HG03108 (cell line): ENCODE measurements around the gene NELFE.
"Not testable (repeated sequence)": the region's sequence is repeated elsewhere in the genome, so short reads cannot be mapped to it uniquely, and the experiment has no call there.

Source experiments
- ATAC-seq: cut with Tn5 transposase; IDR thresholded peaks from one replicate; pipeline ENCODE4 v1.9.1; 2021; ENCODE audit warnings: moderate library complexity; ENCODE audit not compliant: unreplicated experiment

The NELFE gene

DNA sequence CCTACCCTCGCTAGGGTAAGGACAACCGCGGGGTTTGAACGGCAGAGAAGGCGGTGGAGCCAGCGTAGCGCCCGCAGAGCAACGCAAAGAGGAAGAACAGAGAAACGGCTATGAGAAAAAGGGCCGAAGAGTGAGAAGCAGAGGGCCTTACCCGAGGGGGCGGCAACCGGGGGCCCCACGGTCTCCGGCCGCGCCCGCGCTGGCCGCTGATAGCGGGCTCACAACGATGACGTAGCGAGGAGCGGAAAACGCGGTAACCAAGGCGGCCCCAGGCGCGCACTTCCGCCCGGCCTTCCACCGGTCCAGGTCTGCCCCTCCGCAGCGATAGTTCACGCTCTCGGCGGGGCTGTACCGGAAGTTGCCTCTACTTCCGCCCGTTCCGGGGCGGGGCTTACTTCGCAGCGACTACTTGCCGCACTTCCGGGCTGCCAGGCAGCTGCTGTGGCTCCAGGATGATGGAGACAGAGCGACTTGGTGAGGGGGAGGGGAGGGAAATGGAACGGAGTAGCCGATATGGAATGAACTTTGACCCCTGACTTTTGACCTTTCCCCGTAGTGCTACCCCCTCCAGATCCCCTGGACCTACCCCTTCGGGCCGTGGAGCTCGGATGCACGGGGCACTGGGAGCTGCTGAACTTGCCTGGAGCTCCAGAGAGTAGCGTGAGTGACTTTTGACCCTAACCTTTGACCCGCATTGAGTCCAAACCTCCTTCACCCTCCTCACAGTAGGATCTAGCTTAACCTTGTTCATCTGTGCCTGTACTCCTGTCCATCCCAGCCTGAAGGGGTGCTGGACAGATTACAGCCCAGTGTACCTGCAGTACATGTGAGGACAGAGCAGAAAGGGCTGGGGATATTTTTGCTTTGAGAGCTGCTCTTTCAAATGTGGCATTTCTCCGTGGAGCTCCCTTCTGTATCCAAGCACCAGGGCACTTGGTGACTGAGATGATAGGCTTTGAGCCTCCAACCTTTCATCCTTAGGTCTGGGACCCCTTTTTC is at the start of gene NELFE, which contains the start of gene SKIC2:
TSS of gene NELFE (minus strand) at position 231 of the 999 bp plus-strand sequence. CDS start 525 bp downstream, outside the sequence.
TSS of gene SKIC2 (plus strand) at position 435 of the 999 bp plus-strand sequence. CDS start at position 453, 18 bp downstream.
- ATAC-seq = peak; percentile 96

DNA sequence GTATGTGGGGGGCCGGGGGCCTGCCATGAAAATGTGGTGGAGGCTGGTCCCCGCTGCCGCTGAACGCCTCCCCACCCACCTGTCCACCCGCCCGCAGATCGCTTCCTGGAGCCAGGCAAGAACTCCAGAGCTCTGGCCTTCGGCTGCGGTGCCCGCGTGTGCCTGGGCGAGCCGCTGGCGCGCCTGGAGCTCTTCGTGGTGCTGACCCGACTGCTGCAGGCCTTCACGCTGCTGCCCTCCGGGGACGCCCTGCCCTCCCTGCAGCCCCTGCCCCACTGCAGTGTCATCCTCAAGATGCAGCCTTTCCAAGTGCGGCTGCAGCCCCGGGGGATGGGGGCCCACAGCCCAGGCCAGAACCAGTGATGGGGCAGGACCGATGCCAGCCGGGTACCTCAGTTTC is 49.3 kb upstream of the NELFE start:
- ATAC-seq = not testable (repeated sequence)

- ATAC-seq = not testable (repeated sequence)
Measured at GRCh38 chr6:32007086-32007485, 48.3 kb upstream of the NELFE start.

DNA sequence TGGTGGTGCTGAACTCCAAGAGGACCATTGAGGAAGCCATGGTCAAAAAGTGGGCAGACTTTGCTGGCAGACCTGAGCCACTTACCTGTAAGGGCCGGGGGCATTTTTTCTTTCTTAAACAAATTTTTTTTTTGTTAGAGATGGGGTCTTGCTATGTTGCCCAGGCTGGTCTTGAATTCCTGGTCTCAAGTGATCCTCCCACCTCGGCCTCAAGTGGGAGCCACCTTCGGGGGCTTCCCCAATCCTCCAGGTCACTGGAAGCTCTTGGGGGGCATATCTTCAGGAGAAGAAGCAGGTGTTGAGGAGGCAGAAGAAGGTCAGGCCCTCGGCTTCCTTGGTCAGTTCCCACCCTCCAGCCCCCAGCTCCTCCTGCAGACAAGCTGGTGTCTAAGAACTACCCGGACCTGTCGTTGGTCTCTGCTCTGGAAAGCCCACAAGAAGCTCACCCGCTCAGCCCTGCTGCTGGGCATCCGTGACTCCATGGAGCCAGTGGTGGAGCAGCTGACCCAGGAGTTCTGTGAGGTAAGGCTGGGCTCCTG is 47.3 kb upstream of the NELFE start:
- not testable (repeated sequence) for ATAC-seq

- ATAC-seq = not testable (repeated sequence)
Measured at GRCh38 chr6:32005538-32005880, 46.7 kb upstream of the NELFE start.

DNA sequence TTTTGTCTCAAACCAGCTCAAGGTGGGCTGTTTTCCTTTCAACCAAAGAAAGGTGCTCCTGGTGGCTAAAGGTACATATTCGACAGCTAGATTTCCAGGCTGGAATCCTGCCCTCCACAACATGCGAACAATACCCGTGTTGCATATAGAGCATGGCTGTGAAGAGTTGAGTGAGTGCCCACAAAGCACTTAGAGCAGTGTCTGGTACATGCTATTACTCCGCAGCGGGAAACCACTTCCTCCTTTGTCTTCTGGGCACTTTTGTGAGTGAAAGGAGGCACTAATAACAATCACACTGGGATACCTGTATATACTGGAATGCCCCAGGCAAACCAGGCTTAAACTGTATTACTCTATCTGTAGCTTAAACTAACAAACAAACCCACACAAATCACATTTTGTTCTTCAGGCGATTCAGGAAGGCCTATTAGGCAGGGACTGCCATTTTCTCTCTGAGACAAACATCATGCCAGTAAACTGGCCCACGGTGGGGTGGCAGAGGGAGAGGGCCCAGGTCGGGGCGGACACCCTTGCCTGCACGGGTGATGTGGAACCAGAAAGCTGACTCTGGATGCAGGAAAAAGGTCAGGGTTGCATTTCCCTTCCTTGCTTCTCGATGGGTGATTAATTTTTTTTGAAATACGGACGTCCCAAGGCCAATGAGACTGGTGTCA is 46.2 kb upstream of the NELFE start:
- not testable (repeated sequence) for ATAC-seq

- ATAC-seq = not testable (repeated sequence)
Measured at GRCh38 chr6:32004393-32004792, 45.6 kb upstream of the NELFE start.

GRCh38 chr6:32003301-32003700 is 44.5 kb upstream of the NELFE start:
- ATAC-seq = not testable (repeated sequence)

GRCh38 chr6:32002546-32003268 is 43.9 kb upstream of the NELFE start:
- ATAC-seq = not testable (repeated sequence)

DNA sequence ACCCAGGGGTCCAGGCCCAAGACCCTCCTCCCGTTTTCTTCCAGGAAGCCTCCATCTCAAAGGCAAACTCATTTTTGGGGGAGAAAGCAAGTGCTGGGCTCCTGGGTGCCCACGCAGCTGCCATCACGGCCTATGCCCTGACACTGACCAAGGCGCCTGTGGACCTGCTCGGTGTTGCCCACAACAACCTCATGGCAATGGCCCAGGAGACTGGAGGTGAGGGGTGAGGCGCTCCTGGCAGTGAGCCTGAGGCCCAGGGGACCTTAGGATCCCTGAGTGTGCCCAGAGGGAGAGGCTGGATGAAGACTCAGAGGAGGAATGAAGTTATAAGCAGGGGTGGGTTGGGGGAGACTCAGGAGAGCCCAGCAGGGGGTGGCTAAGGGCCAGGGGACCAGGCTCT is 37.6 kb upstream of the NELFE start:
- ATAC-seq = not testable (repeated sequence)

DNA sequence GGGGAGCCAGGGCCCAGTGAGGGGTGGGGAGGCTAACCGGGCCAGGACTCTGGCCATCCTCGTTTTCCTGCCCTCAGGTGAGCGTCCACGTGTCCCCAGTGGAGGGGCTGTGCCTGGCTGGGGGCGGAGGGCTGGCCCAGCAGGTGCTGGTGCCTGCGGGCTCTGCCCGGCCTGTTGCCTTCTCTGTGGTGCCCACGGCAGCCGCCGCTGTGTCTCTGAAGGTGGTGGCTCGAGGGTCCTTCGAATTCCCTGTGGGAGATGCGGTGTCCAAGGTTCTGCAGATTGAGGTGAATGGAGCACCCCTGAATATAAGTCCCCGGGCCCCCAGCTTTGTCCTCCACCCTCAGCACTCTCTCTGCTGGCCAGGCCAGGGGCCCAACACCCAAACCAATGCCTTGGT is 35.6 kb upstream of the NELFE start:
- ATAC-seq = not testable (repeated sequence)

DNA sequence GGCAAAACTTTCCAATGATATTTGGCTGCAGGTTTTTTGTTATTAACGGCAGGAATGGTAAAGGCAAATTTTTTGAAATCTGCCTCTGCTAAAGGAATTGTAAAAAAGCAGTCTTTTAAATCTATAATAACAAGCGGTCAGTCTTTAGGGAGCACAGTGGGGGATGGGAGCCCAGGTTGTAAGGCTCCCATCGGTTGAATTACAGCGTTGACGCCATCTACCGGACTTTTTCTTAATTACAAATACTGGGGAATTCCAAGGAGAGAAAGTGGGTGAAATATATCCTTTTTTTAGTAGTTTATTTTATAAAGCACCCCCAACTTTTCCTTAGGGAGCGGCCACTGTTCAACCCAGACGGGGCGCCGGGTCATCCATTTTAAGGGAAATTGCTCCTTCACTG is 30.6 kb upstream of the NELFE start:
- not testable (repeated sequence) for ATAC-seq

- not testable (repeated sequence) for ATAC-seq
Measured at GRCh38 chr6:31981744-31982143, 23.0 kb upstream of the NELFE start, which contains the start of gene C4A. Gene C4A, plus strand, starts transcription at chr6:31982057. Its CDS starts 51 bp downstream, at chr6:31982108.

- not testable (repeated sequence) for ATAC-seq
Measured at GRCh38 chr6:31980998-31981397, 22.2 kb upstream of the NELFE start.

- ATAC-seq = not testable (repeated sequence)
Measured at GRCh38 chr6:31980195-31980876, 21.6 kb upstream of the NELFE start.

GRCh38 chr6:31979238-31979898 is 20.6 kb upstream of the NELFE start:
- no peak for ATAC-seq

DNA sequence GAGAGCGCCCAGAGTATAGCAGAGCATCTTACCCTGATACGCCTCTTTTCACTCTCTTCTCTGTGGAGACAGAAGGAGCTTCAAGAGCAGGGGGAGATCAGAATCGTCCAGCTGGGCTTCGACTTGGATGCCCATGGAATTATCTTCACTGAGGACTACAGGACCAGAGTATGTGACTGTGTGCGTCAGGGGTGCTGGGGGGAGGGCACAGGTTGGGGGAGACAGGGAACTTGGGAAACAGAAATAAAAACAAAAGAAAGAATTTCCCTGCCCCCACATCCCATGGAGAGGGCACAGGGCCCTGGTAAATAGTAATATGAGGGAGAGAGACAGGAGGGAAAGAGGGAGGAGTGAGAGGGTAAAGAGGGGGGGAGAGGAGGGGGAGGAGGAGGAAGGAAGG is 20.1 kb upstream of the NELFE start:
- no peak for ATAC-seq

- ATAC-seq = no peak
Measured at GRCh38 chr6:31977816-31978431, 19.2 kb upstream of the NELFE start.

GRCh38 chr6:31976065-31976464 is 17.3 kb upstream of the NELFE start:
- ATAC-seq = not testable (repeated sequence)
